ENCODE data around the gene GSN. TPM values are rescaled to one million over a fixed set of nuclear protein-coding genes. Genes with fewer than 3 reads are reported as not detected.
"Not testable (repeated sequence)": the region's sequence is repeated elsewhere in the genome, so short reads cannot be mapped to it uniquely, and the experiment has no call there.

Gene GSN
- polyA plus RNA-seq, 3 donors from 2014 or later: 199 to 325 (median 226) TPM

DNA sequence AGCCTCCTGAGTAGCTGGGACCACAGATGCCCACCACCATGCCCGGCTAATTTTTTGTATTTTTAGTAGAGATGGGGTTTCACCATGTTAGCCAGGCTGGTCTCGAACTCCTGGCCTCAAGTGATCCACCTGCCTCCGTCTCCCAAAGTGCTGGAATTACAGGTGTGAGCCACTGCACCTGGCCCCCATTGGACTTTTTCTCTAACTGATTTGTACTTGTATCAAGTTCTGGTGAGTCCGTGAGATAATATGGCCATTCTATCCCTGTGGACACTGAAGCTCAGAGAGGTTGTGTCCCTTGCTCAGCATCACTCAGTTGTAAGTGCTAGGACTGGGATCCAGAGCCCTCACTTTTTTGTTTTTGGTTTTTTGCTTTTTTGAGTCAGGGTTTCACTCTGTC lies 23.6 kb downstream of the GSN start:
- Mint-ChIP-seq H3K4me1 (peaks cover 16 to 21% of the 10 kb centered on the region in 2 donors), H3K36me3 (peaks cover 2 to 14% (median 6%) of the 10 kb centered on the region in 3 donors)
- H3K27ac Mint-ChIP-seq; H3K9me3 Mint-ChIP-seq; H3K4me3 Mint-ChIP-seq; H3K27me3 Mint-ChIP-seq (ENCODE audit: low read depth in 3 of 3); DNase-seq: not testable (repeated sequence)

DNA sequence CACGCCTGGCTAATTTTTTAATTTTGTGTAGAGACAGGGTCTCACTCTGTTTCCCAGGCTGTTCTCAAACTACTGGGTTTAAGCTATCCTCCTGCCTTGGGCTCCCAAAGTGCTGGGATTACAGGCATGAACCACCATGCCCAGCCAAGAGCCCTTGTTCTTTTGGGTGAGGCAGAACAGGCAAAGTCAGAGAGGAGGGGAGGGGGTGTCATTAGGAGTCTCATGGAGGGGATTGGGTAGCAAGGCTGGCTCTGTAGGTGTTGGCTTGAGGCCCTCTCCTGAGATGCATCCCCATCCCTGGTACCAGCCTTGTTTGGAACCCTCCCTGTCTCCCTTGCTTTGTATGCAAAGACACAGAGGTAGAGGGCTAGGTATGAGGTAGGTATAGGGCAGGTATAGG lies 24.1 kb downstream of the GSN start:
- Mint-ChIP-seq H3K27ac (no peak overlapping the region), H3K4me1 (peaks cover 13 to 17% of the 10 kb centered on the region in 2 donors), H3K4me3 (no peak overlapping the region), H3K9me3 (no peaks in the 10 kb centered on the region), H3K36me3 (peaks cover 0 to 14% (median 6%) of the 10 kb centered on the region in 3 donors), H3K27me3 (ENCODE audit: low read depth in 3 of 3) (peaks cover 0 to 2% (median 0%) of the 10 kb centered on the region in 3 donors)
- no peak for DNase-seq

DNA sequence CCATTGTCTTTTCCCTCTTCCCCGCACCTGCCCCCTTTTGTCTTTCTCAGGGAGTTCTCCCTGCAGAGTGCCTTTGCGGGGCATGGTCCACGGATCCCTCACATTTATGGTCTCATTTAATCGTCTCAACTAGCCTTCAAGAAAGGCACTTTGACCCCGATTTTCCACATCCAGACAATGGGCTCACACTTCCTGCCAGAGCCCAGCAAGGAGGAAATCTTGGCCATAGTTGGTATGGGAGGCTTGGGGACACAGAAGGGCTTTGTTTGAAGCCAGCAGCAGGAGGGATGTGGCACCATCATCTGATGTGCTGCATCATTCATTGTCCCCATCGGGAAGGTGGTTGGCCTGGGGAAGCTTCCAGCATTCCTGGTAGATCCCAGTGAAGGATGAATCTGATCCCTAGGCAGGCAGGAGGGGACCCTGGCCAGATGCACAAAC lies 24.9 kb downstream of the GSN start:
- no peaks in the 10 kb centered on the region for H3K9me3 Mint-ChIP-seq
- no peak for DNase-seq
- peaks cover 9 to 14% of the 10 kb centered on the region in 2 donors for H3K4me1 Mint-ChIP-seq
- no peak overlapping the region for H3K27ac Mint-ChIP-seq
- H3K27me3 Mint-ChIP-seq (ENCODE audit: low read depth in 3 of 3): peaks cover 0 to 2% (median 0%) of the 10 kb centered on the region in 3 donors
- H3K4me3 Mint-ChIP-seq: no peak overlapping the region
- H3K36me3 Mint-ChIP-seq: peaks cover 0 to 14% (median 6%) of the 10 kb centered on the region in 3 donors

DNA sequence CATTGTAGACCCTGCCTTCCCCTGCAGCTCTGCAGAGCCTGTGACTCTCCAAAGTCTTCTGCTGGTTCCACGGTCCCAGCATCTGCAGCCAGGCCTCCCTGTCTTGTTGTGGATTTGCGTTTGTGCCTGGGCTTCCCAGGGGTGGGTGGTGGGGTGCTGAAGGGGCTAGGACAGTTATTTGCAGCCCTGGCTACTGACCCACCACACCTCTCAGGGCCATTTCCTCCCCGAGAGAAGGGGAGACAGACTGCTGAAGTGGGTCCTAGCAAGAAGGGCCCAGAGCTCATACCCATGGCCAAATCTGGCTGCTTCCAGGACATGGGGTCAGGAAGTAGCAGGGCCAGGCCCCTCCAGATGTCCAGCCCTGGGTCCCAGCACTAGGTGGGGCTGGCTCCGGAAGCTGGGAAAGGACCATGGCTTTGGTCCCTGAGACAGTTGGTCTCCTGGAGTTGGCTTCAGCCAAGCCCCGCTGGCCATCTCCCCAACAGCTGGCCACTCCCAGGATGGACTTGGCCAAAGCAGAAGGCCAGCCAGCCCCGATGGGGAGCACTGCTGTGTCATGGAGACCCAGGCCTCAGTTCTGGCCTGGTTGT lies 26.3 kb downstream of the GSN start:
- H3K27ac Mint-ChIP-seq: no peak overlapping the region
- no peak overlapping the region for H3K4me3 Mint-ChIP-seq
- H3K36me3 Mint-ChIP-seq: peaks cover 0 to 7% (median 6%) of the 10 kb centered on the region in 3 donors
- H3K9me3 Mint-ChIP-seq: no peaks in the 10 kb centered on the region
- peaks cover 0 to 2% (median 0%) of the 10 kb centered on the region in 3 donors for H3K27me3 Mint-ChIP-seq (ENCODE audit: low read depth in 3 of 3)
- DNase-seq: no peak
- H3K4me1 Mint-ChIP-seq: peaks cover 14 to 19% of the 10 kb centered on the region in 2 donors

DNA sequence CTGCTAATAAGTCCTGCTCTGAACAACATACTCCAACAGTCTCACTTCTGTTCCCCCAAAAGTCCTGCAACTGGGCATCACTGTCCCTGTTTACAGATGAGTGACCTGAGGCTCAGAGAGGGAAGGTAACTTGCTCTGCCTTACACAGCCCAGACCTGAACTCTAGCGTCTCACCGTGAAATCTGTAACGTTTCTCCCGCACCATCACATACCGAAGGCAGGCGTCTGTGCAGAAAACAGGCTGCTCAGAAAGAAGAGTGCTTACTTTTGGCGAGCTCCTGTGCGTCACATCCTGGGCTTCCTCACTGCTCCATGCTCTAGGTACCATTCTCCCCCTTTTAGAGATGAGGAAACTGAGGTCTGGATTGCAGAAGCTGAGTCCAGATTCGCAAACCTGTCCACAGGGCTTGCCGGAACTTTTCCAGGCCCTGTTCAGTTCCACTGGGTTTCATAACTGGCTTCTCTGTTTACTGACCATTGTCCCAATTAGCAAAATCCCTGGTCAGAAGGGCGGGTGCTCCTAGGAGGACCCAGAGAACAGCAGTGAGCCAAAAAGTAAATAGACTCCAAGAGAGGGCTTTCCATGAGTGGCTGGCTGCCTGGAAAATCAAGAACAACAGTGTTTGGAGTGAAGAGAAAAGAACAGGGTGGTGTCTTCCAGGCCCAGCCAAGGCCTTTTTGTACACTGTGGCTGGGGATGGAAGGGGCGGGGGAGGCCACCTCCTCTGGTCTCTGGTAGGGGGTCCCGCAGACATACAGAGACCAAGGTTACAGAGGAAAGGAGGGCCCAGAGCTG lies 27.1 kb downstream of the GSN start:
- H3K27me3 Mint-ChIP-seq (ENCODE audit: low read depth in 3 of 3): peaks cover 0 to 2% (median 0%) of the 10 kb centered on the region in 3 donors
- H3K4me3 Mint-ChIP-seq: no peak overlapping the region
- H3K4me1 Mint-ChIP-seq: peaks cover 16 to 24% of the 10 kb centered on the region in 2 donors
- peaks cover 1 to 6% (median 3%) of the 10 kb centered on the region in 3 donors for H3K36me3 Mint-ChIP-seq
- no peak overlapping the region for H3K27ac Mint-ChIP-seq
- H3K9me3 Mint-ChIP-seq: no peaks in the 10 kb centered on the region
- no peak for DNase-seq

DNA sequence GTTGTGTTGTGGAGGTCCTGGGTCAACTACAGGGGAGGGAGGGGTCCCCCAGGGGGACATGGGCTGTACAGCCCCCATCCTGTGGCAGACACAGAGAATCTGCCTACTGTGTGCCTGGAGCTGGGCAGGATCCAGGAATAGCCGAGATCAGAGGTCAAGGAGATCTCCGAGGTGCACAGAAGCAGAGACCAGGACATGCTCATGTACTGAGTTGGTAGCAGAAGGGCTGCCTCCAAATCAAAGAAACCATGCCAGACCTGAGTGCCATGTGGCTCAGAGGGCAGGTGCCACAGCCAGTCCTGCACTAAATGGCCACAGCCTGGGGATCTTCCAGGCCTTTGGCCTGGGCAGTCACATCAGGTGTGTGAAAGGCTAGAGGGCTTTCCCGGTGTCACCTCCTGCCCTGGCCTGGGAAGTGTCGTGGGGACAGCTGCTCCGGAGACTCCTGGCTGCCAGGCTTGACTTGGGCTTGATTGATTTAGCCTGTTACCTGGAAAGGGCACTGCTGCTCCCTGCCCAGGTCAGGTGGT lies 27.8 kb downstream of the GSN start:
- Mint-ChIP-seq H3K36me3 (peaks cover 4 to 6% (median 6%) of the 10 kb centered on the region in 3 donors), H3K27me3 (ENCODE audit: low read depth in 3 of 3) (peaks cover 0 to 3% (median 2%) of the 10 kb centered on the region in 3 donors), H3K27ac (no peak overlapping the region), H3K4me3 (no peak overlapping the region), H3K4me1 (peaks cover 22 to 31% of the 10 kb centered on the region in 2 donors), H3K9me3 (no peaks in the 10 kb centered on the region)
- no peak for DNase-seq

DNA sequence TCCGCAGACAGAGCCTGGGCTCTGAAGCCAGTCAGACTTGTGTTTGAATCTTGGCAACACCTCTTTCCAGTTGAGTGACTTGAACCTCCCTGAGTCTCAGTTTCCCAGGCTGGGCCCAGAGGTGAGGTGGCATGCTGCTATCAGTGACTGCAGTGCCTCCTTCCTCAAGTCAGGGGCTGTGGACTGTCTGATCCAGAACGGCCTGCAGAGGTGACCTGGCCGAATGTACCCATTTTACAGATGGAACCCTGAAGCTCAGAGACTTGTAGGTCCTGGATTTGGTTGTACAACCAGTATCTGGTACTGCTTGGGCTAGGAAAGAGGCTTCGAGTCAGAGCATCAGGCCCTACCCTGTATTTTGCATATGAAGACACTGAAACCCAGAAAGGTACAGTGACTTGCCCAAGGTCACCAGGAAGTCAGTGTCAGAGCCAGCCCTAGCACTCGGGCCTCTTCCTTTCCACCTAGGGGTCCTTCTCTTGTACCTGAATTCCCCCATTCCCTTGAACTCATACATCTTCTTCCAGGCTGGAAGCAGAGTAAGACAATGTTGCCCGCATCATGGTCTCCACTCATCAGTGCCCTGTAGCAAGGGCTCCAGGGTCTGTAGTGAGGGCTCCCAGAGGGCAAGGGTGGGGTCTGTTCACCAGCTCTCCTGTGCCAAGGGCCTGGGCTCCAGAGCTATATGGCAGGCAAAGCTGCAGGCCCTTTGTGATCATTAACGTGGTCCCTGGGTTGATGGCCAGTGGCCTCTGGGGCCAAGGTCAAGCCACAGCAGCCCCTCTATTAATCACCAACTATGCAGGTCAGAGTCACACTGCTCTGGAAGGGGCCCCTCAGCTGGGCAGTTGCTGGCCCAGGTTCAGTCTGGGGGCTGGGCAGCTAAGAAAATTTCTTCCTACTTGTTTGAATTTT lies 28.5 kb downstream of the GSN start:
- Mint-ChIP-seq H3K4me1 (peaks cover 22 to 32% of the 10 kb centered on the region in 2 donors), H3K27ac (no peak overlapping the region), H3K27me3 (ENCODE audit: low read depth in 3 of 3) (peaks cover 0 to 3% (median 2%) of the 10 kb centered on the region in 3 donors), H3K9me3 (no peaks in the 10 kb centered on the region), H3K4me3 (no peak overlapping the region), H3K36me3 (peaks cover 4 to 6% (median 6%) of the 10 kb centered on the region in 3 donors)
- no peak for DNase-seq

DNA sequence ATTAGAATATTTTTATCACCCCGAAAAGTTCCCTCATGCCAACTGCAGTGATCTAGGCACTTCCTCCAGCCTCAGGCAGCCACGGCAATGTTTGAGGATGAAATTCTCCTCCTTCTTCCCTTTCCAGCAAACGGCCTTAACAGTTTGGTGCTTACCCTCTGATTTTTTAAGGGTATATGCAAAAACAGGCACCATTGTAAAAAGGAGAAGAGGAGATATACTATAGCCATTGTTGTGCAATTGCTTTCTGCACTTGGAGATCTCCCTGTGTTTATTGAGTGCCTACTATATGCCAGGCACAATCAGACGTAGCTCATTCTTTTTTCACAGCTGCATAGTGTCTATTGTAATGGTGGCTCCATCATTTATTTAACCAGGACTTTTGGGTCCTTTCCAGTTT lies 29.4 kb downstream of the GSN start:
- peaks cover 22 to 32% of the 10 kb centered on the region in 2 donors for H3K4me1 Mint-ChIP-seq
- H3K9me3 Mint-ChIP-seq: no peaks in the 10 kb centered on the region
- DNase-seq: no peak
- H3K36me3 Mint-ChIP-seq: peaks cover 4 to 6% (median 6%) of the 10 kb centered on the region in 3 donors
- H3K4me3 Mint-ChIP-seq: no peak overlapping the region
- peaks cover 0 to 3% (median 2%) of the 10 kb centered on the region in 3 donors for H3K27me3 Mint-ChIP-seq (ENCODE audit: low read depth in 3 of 3)
- peak overlapping the region in 3 of 6 donors; percentile 5 to 68 (median 23) for H3K27ac Mint-ChIP-seq

DNA sequence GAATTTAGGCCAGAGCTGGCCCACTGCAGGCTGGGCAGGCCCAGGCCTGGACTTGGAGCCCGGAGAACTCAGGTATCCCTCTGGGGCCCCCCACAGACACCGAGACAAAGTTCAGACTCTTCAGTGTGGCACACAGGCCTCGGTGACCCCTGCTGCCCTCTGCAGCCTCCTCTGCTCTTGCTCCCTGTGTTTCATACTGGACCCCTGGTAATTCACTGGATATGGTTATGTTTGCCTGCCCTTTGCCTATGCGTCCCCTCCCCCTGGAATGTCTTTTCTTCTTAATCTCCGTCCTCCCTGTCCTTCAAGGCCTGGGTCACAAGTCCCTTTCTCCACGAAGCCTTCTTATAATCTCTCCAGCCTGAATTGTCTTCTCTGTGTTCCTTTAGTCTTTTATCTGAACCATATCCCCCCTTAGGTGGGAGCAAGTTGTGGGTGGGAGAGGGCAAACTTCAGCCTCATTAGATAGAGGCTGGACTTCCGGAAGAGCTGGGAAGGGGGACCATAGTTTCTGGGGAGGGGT lies 30.1 kb downstream of the GSN start:
- peaks cover 0 to 3% (median 2%) of the 10 kb centered on the region in 3 donors for H3K27me3 Mint-ChIP-seq (ENCODE audit: low read depth in 3 of 3)
- H3K36me3 Mint-ChIP-seq: peaks cover 4 to 6% (median 6%) of the 10 kb centered on the region in 3 donors
- H3K9me3 Mint-ChIP-seq: no peaks in the 10 kb centered on the region
- H3K27ac Mint-ChIP-seq: peak overlapping the region; percentile 17 to 85 (median 70)
- peak overlapping the region in 4 of 5 donors; percentile 7 to 90 (median 64) for H3K4me3 Mint-ChIP-seq
- DNase-seq: no peak
- peaks cover 22 to 32% of the 10 kb centered on the region in 2 donors for H3K4me1 Mint-ChIP-seq

DNA sequence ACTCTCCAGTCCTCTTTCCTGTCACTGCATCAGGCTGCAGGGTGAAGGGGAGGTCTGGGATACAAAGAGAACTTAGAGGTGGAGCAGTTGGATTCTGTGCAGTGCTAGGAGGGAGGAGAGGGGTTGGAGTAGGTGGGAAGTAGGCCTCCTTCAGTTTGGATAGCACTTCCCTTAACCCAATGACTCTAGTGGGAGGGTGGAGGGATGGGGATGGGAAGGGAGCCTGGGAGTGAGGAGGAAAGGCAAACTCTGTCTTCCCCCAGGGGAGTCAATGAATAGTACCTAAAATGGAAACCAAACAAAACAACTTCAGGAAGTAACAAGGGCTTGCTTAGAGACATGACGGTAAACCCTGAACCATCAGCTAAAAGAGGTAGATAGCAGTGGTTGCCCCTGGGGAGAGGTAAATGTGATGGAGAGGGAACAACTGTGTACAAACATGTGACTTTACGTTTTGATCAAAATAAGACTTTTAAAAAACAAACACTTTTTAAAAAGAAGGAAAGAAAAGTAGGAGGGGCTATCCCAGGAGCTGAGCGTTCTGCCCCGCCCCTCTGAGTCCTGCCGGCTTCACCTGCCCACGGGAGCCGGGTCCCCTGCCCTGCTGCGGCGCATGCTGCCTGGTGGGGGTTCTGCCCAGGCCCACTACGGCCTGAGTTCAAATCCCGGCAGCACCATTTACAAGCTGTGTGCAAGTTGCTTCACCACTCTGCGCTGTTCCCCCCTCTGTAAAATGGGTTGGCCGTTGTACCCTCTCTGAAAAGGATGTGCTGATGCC lies 30.9 kb downstream of the GSN start:
- peaks cover 0 to 3% (median 2%) of the 10 kb centered on the region in 3 donors for H3K27me3 Mint-ChIP-seq (ENCODE audit: low read depth in 3 of 3)
- no peaks in the 10 kb centered on the region for H3K9me3 Mint-ChIP-seq
- DNase-seq: no peak
- peak overlapping the region; percentile 70 to 90 (median 81) for H3K4me3 Mint-ChIP-seq
- peak overlapping the region in 5 of 6 donors; percentile 33 to 85 (median 73) for H3K27ac Mint-ChIP-seq
- H3K36me3 Mint-ChIP-seq: peaks cover 8 to 10% (median 10%) of the 10 kb centered on the region in 3 donors
- peaks cover 22 to 32% of the 10 kb centered on the region in 2 donors for H3K4me1 Mint-ChIP-seq

DNA sequence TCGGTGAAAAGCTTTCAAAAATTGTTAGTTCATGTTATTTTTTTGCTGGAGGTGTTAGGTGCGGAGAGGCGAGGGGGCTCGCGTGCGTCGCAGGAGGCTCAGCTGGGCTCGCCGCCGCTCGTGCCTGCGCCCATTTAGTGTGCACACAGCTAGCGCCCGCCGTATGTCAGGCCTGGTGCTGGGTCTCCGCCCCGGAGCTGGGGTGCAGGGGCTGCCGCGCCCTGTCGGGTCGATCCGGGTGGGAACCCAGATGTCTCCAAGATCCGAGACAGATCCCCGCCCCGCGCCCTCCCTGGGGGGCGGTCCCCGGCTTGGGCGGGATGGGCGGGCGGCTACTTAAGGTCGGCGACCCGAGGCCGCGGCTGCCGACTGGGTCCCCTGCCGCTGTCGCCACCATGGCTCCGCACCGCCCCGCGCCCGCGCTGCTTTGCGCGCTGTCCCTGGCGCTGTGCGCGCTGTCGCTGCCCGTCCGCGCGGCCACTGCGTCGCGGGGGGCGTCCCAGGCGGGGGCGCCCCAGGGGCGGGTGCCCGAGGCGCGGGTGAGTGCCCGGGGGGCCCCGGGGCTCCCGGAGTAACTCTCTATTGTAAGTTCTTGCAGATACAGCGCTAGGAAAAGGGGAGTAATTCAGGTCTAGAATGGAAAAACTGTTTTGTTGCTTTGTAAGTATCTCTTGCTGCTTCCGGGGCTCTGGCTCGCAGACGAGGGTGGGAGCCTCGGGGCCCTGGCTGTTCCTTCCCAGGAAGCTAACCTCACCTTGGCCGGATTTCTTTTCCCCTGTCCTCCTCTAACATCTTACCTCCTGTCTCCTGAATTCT lies 31.7 kb downstream of the GSN start:
- Mint-ChIP-seq H3K4me1 (peaks cover 22 to 32% of the 10 kb centered on the region in 2 donors), H3K9me3 (no peaks in the 10 kb centered on the region), H3K27ac (peak overlapping the region in 5 of 6 donors; percentile 2 to 79 (median 43)), H3K27me3 (ENCODE audit: low read depth in 3 of 3) (peaks cover 0 to 3% (median 1%) of the 10 kb centered on the region in 3 donors), H3K4me3 (peak overlapping the region; percentile 85 to 90 (median 87)), H3K36me3 (peaks cover 8 to 17% (median 9%) of the 10 kb centered on the region in 3 donors)
- DNase-seq: peak; percentile 26 to 31 (median 30)

Data from immature natural killer cell (primary cell).